Measurements from ENCODE around the gene TRIM29. TPM values are rescaled to one million over a fixed set of nuclear protein-coding genes. Genes with fewer than 3 reads are reported as not detected.

TRIM29 gene
- total and polyA plus RNA-seq, 7 experiments from 2014 or later = not detected

DNA sequence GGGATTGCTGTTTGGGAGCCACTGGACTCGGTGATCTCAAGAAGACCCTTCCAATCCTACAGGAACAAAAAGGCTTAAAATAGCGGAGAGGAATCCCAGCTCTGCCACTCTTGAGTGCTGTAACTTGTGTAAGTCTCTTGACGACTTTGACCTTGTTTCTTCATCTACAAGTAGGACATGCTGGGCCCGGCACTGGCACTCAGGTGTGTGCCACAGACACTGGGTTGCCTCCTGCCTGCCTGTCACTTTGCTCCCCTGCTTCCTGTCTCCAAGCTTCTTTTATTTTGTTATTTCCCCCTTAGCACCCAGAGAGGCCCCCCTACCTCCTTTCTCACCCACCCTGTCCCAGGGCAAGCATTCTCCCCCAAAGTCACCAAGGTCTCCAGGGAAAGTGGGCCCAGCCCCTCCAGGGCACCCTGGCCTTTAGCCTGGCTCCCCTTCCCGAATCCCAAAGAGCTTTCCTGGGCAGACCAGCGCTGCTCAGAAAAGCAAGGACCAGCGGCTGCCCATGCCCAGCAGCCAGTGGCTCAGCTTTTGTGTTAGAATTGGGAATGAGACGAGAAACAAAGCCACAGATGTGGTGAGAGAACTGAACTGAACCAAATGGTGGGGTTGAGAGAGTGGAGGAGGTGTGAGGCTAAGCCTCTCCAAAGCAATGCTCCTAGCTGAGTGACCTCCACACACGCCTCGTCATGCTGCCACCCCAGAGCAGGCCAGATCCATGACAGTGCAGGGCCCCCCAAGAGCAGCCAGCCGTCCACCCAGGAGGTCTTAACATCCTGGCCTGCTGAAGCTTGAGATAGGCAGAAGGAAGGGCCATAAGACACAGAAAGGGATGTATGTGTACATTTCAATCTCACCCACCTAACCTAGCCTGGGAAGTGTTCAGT is 4.5 kb downstream of the TRIM29 start:
- H3K9me3 ChIP-seq (ENCODE audit: control insufficient read depth in 2 of 3, low read length in 3 of 3) = no peaks in the 10 kb centered on the region
- H3K9me3 Mint-ChIP-seq = peaks cover 0 to 2% (median 0%) of the 10 kb centered on the region in 11 donors
- no peak overlapping the region for H3K4me3 ChIP-seq (ENCODE audit: low read length)
- POLR2A ChIA-PET = no interaction called here
- H3K36me3 ChIP-seq (ENCODE audit: control insufficient read depth in 2 of 3, insufficient read depth in 3 of 3, low read length in 3 of 3) = no peaks in the 10 kb centered on the region
- no peaks in the 10 kb centered on the region for H3K4me1 ChIP-seq (ENCODE audit: control insufficient read depth in 2 of 2, insufficient read depth in 2 of 2, low read length in 2 of 2)
- H3K27me3 Mint-ChIP-seq = peaks cover 0 to 7% (median 0%) of the 10 kb centered on the region in 5 donors
- H3K27ac ChIP-seq (ENCODE audit: low read depth, low read length) = no peak overlapping the region
- H3K4me1 Mint-ChIP-seq = no peaks in the 10 kb centered on the region
- ATAC-seq (no peak), DNase-seq (peak in 1 of 9 donors; percentile 2)
- CTCF ChIA-PET = no interaction called here
- no peaks in the 10 kb centered on the region for H3K27me3 ChIP-seq (ENCODE audit: control insufficient read depth in 2 of 2, insufficient read depth in 2 of 2, low read length in 2 of 2)
- H3K4me3 Mint-ChIP-seq = no peak overlapping the region
- intact Hi-C loops (cut with micrococcal nuclease) = no loop called here
- no peak overlapping the region for H3K27ac Mint-ChIP-seq
- no peaks in the 10 kb centered on the region for H3K36me3 Mint-ChIP-seq

DNA sequence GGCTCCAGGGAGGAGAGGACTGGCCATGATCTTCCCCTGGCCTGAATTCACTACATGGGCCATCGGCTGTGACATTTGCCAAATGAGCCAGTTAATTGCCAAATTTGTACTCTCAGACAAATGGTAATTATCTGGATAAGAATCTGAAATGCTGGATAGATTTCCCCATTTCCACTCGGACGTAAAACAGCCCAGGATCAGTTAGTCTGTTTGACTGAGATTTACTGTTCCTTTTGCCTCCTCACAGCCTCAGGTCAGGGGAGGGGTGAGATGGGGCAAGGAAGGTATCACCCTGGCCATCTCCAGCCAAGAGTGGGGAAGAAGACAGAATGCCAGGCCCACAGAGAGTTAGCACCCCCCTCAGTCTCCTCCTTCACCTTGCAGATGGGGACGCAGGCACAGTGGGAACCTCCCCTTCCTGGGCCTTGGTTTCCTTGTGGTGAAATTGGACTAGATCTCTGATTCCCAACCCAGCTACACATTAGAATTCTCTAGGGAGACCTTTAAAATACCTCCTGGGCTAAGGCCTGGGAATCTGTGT is 5.2 kb downstream of the TRIM29 start:
- no peak overlapping the region for H3K4me3 Mint-ChIP-seq

DNA sequence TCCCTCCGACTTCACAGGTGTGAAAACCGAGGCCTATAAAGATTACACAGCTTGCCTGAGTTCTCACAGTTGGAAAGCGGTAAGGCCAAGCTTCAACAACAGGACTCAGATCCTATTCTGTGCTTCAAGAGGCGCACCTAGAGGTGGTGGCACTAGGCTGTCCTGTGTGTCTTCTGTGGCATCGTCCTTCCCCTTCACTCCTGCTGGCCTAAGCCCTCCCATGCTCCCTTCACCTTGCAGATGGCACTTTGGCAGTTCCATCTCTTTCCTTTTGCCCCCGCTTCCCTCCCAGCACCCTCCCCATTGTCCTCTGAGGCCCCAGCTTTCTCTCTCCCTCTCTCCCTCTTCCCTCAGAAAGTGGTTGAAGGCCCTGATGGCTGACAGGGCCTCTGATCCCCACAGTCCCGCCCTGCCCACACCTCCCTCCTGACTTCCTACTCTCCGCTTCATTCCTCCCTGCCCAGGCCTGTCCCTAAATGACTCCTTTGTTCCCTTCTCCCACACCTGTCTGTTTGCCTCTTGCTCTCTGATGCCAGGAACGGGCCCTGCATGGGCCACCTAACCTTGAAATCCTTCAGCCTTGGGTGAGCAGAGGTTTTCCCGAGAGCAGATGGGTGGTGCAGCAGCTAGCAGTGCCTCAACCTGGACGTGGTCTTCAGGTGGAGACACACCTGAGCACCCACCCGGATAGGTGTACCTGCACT is 5.8 kb downstream of the TRIM29 start:
- Histone ChIP-seq H3K9me3 (ENCODE audit: control insufficient read depth in 2 of 3, low read length in 3 of 3) (no peaks in the 10 kb centered on the region), H3K27ac (ENCODE audit: low read depth, low read length) (no peak overlapping the region), H3K27me3 (ENCODE audit: control insufficient read depth in 2 of 2, insufficient read depth in 2 of 2, low read length in 2 of 2) (no peaks in the 10 kb centered on the region), H3K4me3 (ENCODE audit: low read length) (no peak overlapping the region), H3K4me1 (ENCODE audit: control insufficient read depth in 2 of 2, insufficient read depth in 2 of 2, low read length in 2 of 2) (no peaks in the 10 kb centered on the region), H3K36me3 (ENCODE audit: control insufficient read depth in 2 of 3, insufficient read depth in 3 of 3, low read length in 3 of 3) (no peaks in the 10 kb centered on the region)
- CTCF ChIA-PET = no interaction called here
- DNase-seq (no peak), ATAC-seq (no peak)
- peaks cover 0 to 12% (median 7%) of the 10 kb centered on the region in 5 donors for H3K27me3 Mint-ChIP-seq
- no peak overlapping the region for H3K4me3 Mint-ChIP-seq
- POLR2A ChIA-PET = no interaction called here
- intact Hi-C loops (cut with micrococcal nuclease) = no loop called here
- no peaks in the 10 kb centered on the region for H3K36me3 Mint-ChIP-seq
- H3K9me3 Mint-ChIP-seq = peaks cover 0 to 2% (median 0%) of the 10 kb centered on the region in 11 donors
- no peaks in the 10 kb centered on the region for H3K4me1 Mint-ChIP-seq
- no peak overlapping the region for H3K27ac Mint-ChIP-seq

More for the DNA sequence above, 5.2 kb downstream of the TRIM29 start:
- DNase-seq (no peak), ATAC-seq (no peak)
- ChIA-PET CTCF (no interaction called here), POLR2A (no interaction called here)
- Histone ChIP-seq H3K4me1 (ENCODE audit: control insufficient read depth in 2 of 2, insufficient read depth in 2 of 2, low read length in 2 of 2) (no peaks in the 10 kb centered on the region), H3K9me3 (ENCODE audit: control insufficient read depth in 2 of 3, low read length in 3 of 3) (no peaks in the 10 kb centered on the region), H3K4me3 (ENCODE audit: low read length) (no peak overlapping the region), H3K36me3 (ENCODE audit: control insufficient read depth in 2 of 3, insufficient read depth in 3 of 3, low read length in 3 of 3) (no peaks in the 10 kb centered on the region), H3K27me3 (ENCODE audit: control insufficient read depth in 2 of 2, insufficient read depth in 2 of 2, low read length in 2 of 2) (no peaks in the 10 kb centered on the region), H3K27ac (ENCODE audit: low read depth, low read length) (no peak overlapping the region)
- Mint-ChIP-seq H3K9me3 (peaks cover 0 to 2% (median 0%) of the 10 kb centered on the region in 11 donors), H3K4me1 (no peaks in the 10 kb centered on the region), H3K27ac (no peak overlapping the region), H3K27me3 (peaks cover 0 to 11% (median 6%) of the 10 kb centered on the region in 5 donors), H3K36me3 (no peaks in the 10 kb centered on the region)
- intact Hi-C loops (cut with micrococcal nuclease) = no loop called here

DNA sequence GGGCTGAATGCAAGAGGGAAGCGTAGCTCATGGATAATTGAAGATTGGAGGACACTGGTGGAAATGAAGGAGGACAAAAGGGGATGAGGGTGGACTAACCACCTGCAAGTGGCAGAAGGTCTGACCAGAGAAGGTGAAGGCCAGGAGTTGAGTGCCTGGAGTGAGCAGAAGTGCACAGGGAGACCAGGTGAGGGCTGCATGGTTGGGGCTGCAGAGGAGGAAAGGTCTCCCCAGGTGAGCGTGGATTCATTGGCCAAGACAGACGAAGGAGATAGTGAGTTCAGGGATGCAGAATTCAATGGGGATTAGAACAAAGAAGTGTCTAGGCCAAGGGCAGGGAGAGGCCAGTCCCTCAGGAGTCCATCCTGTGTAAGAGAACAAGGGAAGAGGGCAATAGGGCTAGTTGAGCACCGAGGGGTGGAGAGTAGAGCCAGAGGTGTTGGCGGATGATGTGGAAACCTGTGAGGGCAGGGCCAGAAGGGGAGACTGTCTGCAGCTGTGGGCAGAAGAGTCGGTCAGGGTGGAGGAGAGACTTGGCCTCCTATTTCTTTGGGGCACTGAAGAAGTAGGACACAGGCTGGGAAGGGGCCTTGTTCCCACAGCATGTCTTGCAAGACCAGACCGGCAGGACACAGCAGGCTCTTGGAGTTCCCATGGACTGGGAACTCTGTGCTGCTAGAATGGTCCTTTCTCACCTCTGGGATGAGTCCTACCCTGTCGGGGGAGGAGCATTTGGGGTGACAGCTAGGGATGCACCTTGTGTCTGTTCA is 6.7 kb downstream of the TRIM29 start:
- Mint-ChIP-seq H3K4me1 (no peaks in the 10 kb centered on the region), H3K4me3 (no peak overlapping the region), H3K27me3 (peaks cover 0 to 14% (median 7%) of the 10 kb centered on the region in 5 donors), H3K27ac (no peak overlapping the region), H3K9me3 (peaks cover 0 to 2% (median 0%) of the 10 kb centered on the region in 11 donors), H3K36me3 (no peaks in the 10 kb centered on the region)
- Histone ChIP-seq H3K27ac (ENCODE audit: low read depth, low read length) (no peak overlapping the region), H3K36me3 (ENCODE audit: control insufficient read depth in 2 of 3, insufficient read depth in 3 of 3, low read length in 3 of 3) (no peaks in the 10 kb centered on the region), H3K9me3 (ENCODE audit: control insufficient read depth in 2 of 3, low read length in 3 of 3) (no peaks in the 10 kb centered on the region), H3K4me1 (ENCODE audit: control insufficient read depth in 2 of 2, insufficient read depth in 2 of 2, low read length in 2 of 2) (no peaks in the 10 kb centered on the region), H3K4me3 (ENCODE audit: low read length) (no peak overlapping the region), H3K27me3 (ENCODE audit: control insufficient read depth in 2 of 2, insufficient read depth in 2 of 2, low read length in 2 of 2) (no peaks in the 10 kb centered on the region)
- ChIA-PET POLR2A (no interaction called here), CTCF (no interaction called here)
- ATAC-seq (no peak), DNase-seq (no peak)
- intact Hi-C loops (cut with micrococcal nuclease) = no loop called here

DNA sequence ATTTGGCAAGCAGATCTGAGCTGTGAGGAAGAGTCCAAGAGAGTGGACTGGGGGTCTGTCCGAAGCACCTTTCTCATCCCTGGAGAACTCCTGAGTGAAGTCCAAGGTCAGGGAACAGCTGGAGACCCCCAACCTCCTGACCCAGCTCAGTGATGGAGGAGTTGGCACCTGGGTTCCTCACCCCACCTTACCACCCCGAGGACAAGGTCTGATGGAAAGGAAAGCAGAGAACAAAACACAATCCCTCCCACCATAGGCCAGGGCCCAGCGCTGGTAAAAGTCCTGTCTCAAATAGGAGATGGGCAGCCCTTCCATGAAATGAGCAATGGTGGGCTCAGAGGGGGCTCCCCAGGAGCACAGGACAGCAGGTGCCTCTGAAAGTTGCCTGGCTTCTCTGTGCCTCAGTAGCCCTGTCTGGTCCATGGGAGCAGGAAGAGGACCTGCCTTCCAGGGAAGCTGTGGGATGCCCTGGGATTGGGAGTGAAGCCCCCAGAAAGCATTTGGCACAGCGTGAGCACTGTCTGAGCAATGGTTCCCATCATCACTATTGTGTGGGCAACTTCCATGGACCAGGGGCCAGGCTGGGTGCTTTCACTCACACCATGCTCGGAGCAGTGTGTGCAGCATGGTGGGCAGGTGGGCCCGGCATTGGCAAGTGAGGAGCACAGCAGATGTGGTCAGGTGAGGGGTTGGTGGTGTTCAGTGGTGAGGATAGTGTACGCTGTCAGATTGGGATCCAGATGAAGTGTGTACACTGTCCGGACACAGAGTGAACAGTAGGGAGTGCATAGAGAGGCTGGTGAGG is 7.5 kb downstream of the TRIM29 start:
- H3K9me3 ChIP-seq (ENCODE audit: control insufficient read depth in 2 of 3, low read length in 3 of 3) = no peaks in the 10 kb centered on the region
- Mint-ChIP-seq H3K36me3 (no peaks in the 10 kb centered on the region), H3K27ac (no peak overlapping the region), H3K4me1 (no peaks in the 10 kb centered on the region), H3K27me3 (peaks cover 0 to 14% (median 7%) of the 10 kb centered on the region in 5 donors), H3K4me3 (no peak overlapping the region), H3K9me3 (peaks cover 0 to 2% (median 0%) of the 10 kb centered on the region in 11 donors)
- CTCF ChIA-PET = no interaction called here
- intact Hi-C loops (cut with micrococcal nuclease) = no loop called here
- no peaks in the 10 kb centered on the region for H3K36me3 ChIP-seq (ENCODE audit: control insufficient read depth in 2 of 3, insufficient read depth in 3 of 3, low read length in 3 of 3)
- no peak for DNase-seq
- H3K4me3 ChIP-seq (ENCODE audit: low read length) = no peak overlapping the region
- POLR2A ChIA-PET = no interaction called here
- H3K27me3 ChIP-seq (ENCODE audit: control insufficient read depth in 2 of 2, insufficient read depth in 2 of 2, low read length in 2 of 2) = no peaks in the 10 kb centered on the region
- no peak for ATAC-seq
- H3K27ac ChIP-seq (ENCODE audit: low read depth, low read length) = no peak overlapping the region
- H3K4me1 ChIP-seq (ENCODE audit: control insufficient read depth in 2 of 2, insufficient read depth in 2 of 2, low read length in 2 of 2) = no peaks in the 10 kb centered on the region

DNA sequence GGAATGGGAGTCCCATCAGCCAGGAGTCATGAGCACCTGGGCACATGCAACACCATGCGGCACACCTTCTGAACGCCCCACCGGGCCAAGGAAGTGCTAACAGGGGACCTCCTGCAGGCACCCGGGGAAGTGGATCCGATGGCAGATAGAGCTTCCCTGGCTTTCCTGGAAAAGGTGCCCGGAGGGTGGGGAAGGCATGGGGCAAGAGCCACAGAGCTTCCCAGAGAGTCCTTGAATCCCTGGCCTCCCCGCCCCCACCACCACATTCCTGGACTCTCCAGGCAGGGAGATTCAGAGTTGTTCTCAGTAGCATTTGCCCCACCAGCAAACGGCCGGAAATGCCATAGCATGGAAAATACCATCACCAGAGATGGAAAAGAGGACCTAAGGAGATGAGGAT is 8.3 kb downstream of the TRIM29 start:
- Mint-ChIP-seq H3K27ac (no peak overlapping the region), H3K36me3 (no peaks in the 10 kb centered on the region)
- DNase-seq = no peak

More for the DNA sequence above, 8.3 kb downstream of the TRIM29 start:
- Histone ChIP-seq H3K9me3 (ENCODE audit: control insufficient read depth in 2 of 3, low read length in 3 of 3) (no peaks in the 10 kb centered on the region), H3K36me3 (ENCODE audit: control insufficient read depth in 2 of 3, insufficient read depth in 3 of 3, low read length in 3 of 3) (no peaks in the 10 kb centered on the region), H3K27ac (ENCODE audit: low read depth, low read length) (no peak overlapping the region), H3K27me3 (ENCODE audit: control insufficient read depth in 2 of 2, insufficient read depth in 2 of 2, low read length in 2 of 2) (no peaks in the 10 kb centered on the region), H3K4me1 (ENCODE audit: control insufficient read depth in 2 of 2, insufficient read depth in 2 of 2, low read length in 2 of 2) (no peaks in the 10 kb centered on the region), H3K4me3 (ENCODE audit: low read length) (no peak overlapping the region)
- Mint-ChIP-seq H3K9me3 (peaks cover 0 to 2% (median 0%) of the 10 kb centered on the region in 11 donors), H3K27me3 (peaks cover 0 to 14% (median 7%) of the 10 kb centered on the region in 5 donors), H3K4me1 (no peaks in the 10 kb centered on the region), H3K4me3 (no peak overlapping the region)
- intact Hi-C loops (cut with micrococcal nuclease) = no loop called here
- ATAC-seq = no peak
- CTCF ChIA-PET = no interaction called here
- POLR2A ChIA-PET = no interaction called here

Data from naive thymus-derived CD4-positive, alpha-beta T cell (primary cell).